ENCODE data around the gene CASQ2.

DNA sequence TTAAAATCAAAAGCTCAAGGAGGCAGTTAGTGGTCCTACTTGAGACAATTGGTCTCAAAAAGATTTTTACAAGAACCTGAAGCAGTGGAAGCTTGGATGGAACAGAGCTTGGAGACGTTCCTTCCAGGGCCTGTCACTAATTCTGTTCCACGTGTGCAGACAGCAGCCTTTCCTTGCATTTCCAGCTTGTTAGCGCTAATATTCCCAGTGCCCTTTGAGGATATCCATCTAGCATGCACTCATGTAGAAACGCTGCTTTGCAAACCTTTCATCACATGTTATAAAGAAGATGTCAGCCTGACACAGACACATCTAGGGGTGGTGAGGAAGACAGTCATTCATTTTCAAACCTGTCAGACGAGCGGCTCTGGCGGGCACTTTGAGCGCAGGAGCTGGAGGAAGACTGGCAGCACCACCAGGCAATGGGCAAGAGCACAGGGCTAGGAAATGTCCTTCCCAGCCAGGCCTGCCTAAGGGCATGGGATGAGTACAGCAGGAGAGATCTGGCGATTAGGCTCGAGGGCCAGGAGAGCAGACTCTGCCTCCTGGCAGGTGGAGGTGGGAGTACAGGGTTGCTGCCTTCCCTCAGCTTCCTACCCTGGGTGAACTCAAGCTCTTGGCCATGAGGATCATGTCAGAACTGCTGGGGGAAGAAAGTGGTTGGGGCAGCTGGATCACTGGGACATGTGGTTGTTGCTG lies 55.5 kb downstream of the CASQ2 start:
- TF ChIP-seq POLR2A (IDR thresholded peaks at IDR 0.05) (no peak), CTCF (IDR thresholded peaks at IDR 0.05) (no peak)

Data from uterus (tissue), 2 donors.